Amygdala (tissue), 56 donors: ENCODE data around the gene OTX1.

Experiments used
- DNase-seq, 56 donors: peaks; one replicate each; lab custom pipeline; 2025; lab: John Stamatoyannopoulos, UW

Gene OTX1

GRCh38 chr2:63104482-63104881, 53.9 kb downstream of the OTX1 start:
- DNase-seq, result no peak
